ENCODE results near the gene DHX15. TPM values are rescaled to one million over a fixed set of nuclear protein-coding genes. Genes with fewer than 3 reads are reported as not detected.

DHX15 gene
- total and polyA plus RNA-seq, 12 donors: 32.9 to 69.6 (median 47.7) TPM

DNA sequence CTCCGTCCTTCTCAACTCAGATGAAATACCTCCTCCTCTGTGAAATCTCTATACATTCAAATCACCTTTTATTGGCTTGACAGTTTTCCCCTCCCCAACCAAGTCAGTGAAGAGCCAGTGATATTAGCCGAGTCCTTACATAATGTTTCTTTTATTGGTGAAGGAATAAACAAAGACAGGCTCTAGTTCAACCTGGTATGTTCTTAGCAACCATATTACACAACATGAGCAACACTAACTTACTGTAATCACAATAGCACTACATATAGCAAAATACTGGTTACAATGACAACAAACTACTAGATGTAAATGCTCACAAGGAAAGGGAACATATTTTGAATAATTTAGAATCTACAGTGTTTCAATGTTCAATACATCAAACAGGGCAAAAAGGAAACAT is 19.9 kb downstream of the DHX15 start:
- peaks cover 0 to 6% (median 0%) of the 10 kb centered on the region in 11 donors for H3K9me3 ChIP-seq
- H3K4me3 ChIP-seq: no peak overlapping the region
- peaks cover 0 to 60% (median 37%) of the 10 kb centered on the region in 9 donors for H3K4me1 ChIP-seq
- WGBS, 2 donors: 70 to 73% methylated on average over 2 of the region's 2 CpGs
- peak in 2 of 8 donors; percentile 10 to 28 for ATAC-seq
- intact Hi-C loops (cut with DNase I): no loop called here
- TF ChIP-seq, protein P1, sequence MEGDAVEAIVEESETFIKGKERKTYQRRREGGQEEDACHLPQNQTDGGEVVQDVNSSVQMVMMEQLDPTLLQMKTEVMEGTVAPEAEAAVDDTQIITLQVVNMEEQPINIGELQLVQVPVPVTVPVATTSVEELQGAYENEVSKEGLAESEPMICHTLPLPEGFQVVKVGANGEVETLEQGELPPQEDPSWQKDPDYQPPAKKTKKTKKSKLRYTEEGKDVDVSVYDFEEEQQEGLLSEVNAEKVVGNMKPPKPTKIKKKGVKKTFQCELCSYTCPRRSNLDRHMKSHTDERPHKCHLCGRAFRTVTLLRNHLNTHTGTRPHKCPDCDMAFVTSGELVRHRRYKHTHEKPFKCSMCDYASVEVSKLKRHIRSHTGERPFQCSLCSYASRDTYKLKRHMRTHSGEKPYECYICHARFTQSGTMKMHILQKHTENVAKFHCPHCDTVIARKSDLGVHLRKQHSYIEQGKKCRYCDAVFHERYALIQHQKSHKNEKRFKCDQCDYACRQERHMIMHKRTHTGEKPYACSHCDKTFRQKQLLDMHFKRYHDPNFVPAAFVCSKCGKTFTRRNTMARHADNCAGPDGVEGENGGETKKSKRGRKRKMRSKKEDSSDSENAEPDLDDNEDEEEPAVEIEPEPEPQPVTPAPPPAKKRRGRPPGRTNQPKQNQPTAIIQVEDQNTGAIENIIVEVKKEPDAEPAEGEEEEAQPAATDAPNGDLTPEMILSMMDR (IDR thresholded peaks at IDR 0.05): no peak
- no peak for DNase-seq
- no peak overlapping the region for H3K27ac ChIP-seq
- peaks cover 0 to 68% (median 0%) of the 10 kb centered on the region in 9 donors for H3K36me3 ChIP-seq
- no peaks in the 10 kb centered on the region for H3K27me3 ChIP-seq

DNA sequence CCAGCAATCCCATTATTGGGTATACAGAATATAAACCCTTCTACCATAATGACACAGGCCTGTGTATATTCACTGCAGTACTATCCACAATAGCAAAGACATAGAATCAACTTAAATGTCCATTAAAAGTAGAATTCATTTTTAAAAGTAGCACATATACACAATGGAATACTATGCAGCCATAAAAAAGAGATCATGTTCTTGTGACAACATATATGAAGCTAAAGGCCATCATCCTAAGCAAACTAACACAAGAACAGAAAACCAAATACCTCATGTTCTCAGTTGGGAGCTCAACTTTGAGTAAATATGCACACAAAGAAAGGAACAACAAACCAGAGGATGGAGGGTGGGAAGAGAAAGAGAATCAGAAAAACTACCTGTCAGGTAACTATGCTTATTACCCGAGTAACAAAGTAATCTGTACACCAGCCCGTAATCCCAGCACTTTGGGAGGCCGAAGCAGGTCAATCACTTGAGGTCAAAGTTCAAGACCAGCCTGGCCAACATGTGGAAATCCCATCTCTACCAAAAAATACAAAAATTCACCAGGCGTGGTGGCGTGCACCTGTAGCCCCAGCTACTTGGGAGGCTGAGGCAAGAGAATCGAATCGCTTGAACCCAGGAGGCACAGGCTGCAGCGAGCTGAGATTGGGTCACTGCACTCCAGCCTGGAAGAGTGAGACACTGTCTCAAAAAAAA is 22.8 kb downstream of the DHX15 start:
- ATAC-seq (no peak), DNase-seq (no peak)
- 97 to 99% methylated on average over 8 of the region's 8 CpGs for WGBS, 2 donors
- peaks cover 0 to 6% (median 0%) of the 10 kb centered on the region in 11 donors for H3K9me3 ChIP-seq
- H3K4me3 ChIP-seq: no peak overlapping the region
- TF ChIP-seq, protein P1 (IDR thresholded peaks at IDR 0.05): no peak
- peaks cover 0 to 44% (median 0%) of the 10 kb centered on the region in 9 donors for H3K36me3 ChIP-seq
- intact Hi-C loops (cut with DNase I): no loop called here
- no peak overlapping the region for H3K27ac ChIP-seq
- H3K27me3 ChIP-seq: no peaks in the 10 kb centered on the region
- H3K4me1 ChIP-seq: peaks cover 0 to 70% (median 52%) of the 10 kb centered on the region in 9 donors

DNA sequence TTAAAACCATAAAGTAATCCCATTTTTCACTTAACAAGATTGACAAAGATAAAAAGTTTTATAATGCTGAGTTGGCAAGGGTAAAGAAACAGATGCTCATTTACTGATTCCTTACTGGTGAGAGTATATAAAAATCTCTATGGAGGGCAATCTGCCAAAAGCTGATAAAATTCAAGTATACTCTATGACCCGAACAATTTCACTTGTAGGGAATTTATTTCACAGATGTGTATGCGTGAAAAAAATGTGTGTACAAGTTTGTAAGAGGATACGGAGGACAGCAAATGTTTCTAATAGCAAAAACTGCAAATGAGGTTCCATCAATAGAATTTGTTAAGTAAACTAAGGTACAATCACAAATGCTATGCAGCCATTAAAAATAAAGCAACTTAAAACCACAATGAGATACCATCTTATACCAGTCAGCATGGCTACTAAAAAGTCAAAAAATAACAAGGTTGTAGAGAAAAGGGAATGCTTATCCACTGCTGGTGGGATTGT is 23.4 kb downstream of the DHX15 start:
- Histone ChIP-seq H3K4me1 (peaks cover 0 to 70% (median 55%) of the 10 kb centered on the region in 9 donors), H3K36me3 (peaks cover 0 to 41% (median 0%) of the 10 kb centered on the region in 9 donors), H3K27me3 (no peaks in the 10 kb centered on the region), H3K27ac (no peak overlapping the region), H3K4me3 (no peak overlapping the region), H3K9me3 (peaks cover 0 to 6% (median 0%) of the 10 kb centered on the region in 11 donors)
- intact Hi-C loops (cut with DNase I): no loop called here
- 28 to 31% methylated on average over 3 of the region's 3 CpGs for WGBS, 2 donors
- ATAC-seq (no peak), DNase-seq (no peak)
- TF ChIP-seq, protein P1 (IDR thresholded peaks at IDR 0.05): no peak

DNA sequence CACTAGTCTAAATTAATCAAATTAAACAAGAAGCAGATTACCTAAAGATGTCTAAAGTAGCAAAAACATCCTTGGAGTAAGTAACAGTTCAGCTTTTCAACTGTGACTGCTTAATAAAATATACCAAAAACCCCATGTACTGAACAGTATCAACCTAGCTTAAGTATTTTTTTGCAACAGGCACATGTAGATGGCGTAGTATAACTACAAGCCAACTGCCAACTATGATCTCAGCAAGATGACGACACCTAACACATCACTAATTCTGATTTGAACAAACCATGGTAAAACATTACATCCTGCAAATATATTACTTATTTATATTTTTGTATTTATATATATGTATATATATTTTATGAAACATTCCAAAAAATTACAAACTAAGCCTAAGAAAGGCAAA is 24.5 kb downstream of the DHX15 start:
- 67 to 69% methylated on average over 2 of the region's 2 CpGs for WGBS, 2 donors
- ATAC-seq (peak in 1 of 8 donors; percentile 38), DNase-seq (no peak)
- Histone ChIP-seq H3K27ac (no peak overlapping the region), H3K4me1 (peaks cover 0 to 70% (median 51%) of the 10 kb centered on the region in 9 donors), H3K4me3 (no peak overlapping the region), H3K9me3 (peaks cover 0 to 6% (median 0%) of the 10 kb centered on the region in 11 donors), H3K36me3 (peaks cover 0 to 44% (median 0%) of the 10 kb centered on the region in 9 donors), H3K27me3 (no peaks in the 10 kb centered on the region)
- intact Hi-C loops (cut with DNase I): no loop called here
- TF ChIP-seq, protein P1 (IDR thresholded peaks at IDR 0.05): no peak
